Epithelial cell of esophagus (primary cell): Measurements from ENCODE around the gene PDE11A.

ENCODE experiments used
- DNase-seq: peaks from one replicate; pipeline ENCODE4 v3.0.0; 2010; ENCODE audit warnings: low read depth
- H3K4me3 ChIP-seq: 2 replicates; pipeline ENCODE4 v1.5.1; 2011; ENCODE audit warnings: mild to moderate bottlenecking, low read length, control low read depth
- CTCF ChIP-seq: IDR thresholded peaks from 2 replicates; pipeline ENCODE4 v1.5.1; 2011; ENCODE audit warnings: low read depth, mild to moderate bottlenecking, low read length, control low read depth, inconsistent platforms; ENCODE audit not compliant: insufficient read depth; ENCODE audit errors: missing control alignments

PDE11A gene

GRCh38 chr2:177616731-177617130, 455.8 kb downstream of the PDE11A start:
- no peak for TF ChIP-seq CTCF
- DNase-seq, result no peak
- H3K4me3 ChIP-seq, result no peak overlapping the region

- no peak for DNase-seq
- no peak overlapping the region for H3K4me3 ChIP-seq
- no peak for TF ChIP-seq CTCF
These were observed 456.5 kb downstream of the PDE11A start for GRCh38 chr2:177616066-177616465.

- TF ChIP-seq CTCF, result no peak
- no peak for DNase-seq
- H3K4me3 ChIP-seq, result no peak overlapping the region
These were observed 459.9 kb downstream of the PDE11A start for GRCh38 chr2:177612659-177613058.

GRCh38 chr2:177611310-177611886, 461.2 kb downstream of the PDE11A start:
- no peak overlapping the region for H3K4me3 ChIP-seq
- TF ChIP-seq CTCF, result no peak
- peak; percentile 56 for DNase-seq

GRCh38 chr2:177610813-177611212, 461.8 kb downstream of the PDE11A start:
- TF ChIP-seq CTCF, result no peak
- no peak for DNase-seq
- H3K4me3 ChIP-seq, result no peak overlapping the region

GRCh38 chr2:177606636-177607035, 465.9 kb downstream of the PDE11A start:
- no peak for TF ChIP-seq CTCF
- H3K4me3 ChIP-seq, result no peak overlapping the region
- DNase-seq, result no peak

- peak; percentile 80 for TF ChIP-seq CTCF
- DNase-seq, result peak; percentile 45
- no peak overlapping the region for H3K4me3 ChIP-seq
These were observed 468.1 kb downstream of the PDE11A start for GRCh38 chr2:177604271-177605065.
